Measurements from ENCODE around the gene MRPL46. TPM values are rescaled to one million over a fixed set of nuclear protein-coding genes. Genes with fewer than 3 reads are reported as not detected.

The MRPL46 gene
- total and polyA plus RNA-seq, 2 of the 4 experiments (the other 2 are of a cell fraction) = 14.2 to 24.2 TPM

DNA sequence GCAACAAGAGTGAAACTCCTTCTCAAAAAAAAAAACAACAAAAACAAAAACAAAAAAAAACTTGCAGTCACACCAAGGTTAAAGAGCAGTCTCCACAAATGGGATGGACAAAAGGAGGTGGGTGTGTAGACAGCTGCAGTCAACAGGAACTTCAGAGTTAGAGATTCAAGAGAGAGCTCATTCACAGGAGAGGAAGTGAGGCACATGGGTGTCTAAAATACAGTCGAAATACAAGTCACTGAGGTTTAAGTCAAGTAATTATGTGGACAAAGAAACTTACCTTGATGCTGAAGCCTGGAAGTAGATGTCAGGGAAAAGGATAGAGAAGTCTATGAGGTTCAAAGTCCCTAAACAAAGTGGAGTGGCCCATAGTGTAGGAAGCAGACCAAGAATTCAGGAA, 15.1 kb upstream of the MRPL46 start:
- H3K4me1 ChIP-seq (ENCODE audit: control insufficient read depth, insufficient read depth, low read length) = no peaks in the 10 kb centered on the region
- CTCF ChIA-PET = no interaction called here
- H2AFZ ChIP-seq (replicated peaks; ENCODE audit: low read length, poor library complexity) = no peak overlapping the region
- no peak for DNase-seq
- H2BK20ac ChIP-seq (ENCODE audit: low read depth, low read length) = no peak overlapping the region
- no peak overlapping the region for H3K4me2 ChIP-seq (ENCODE audit: low read depth, low read length)
- POLR2A ChIA-PET (ENCODE audit: unreplicated experiment) = interaction anchor here (0.7 kb wide), 1 partner anchor 9 kb away, joined by 4 read pairs; no protein-coding TSS in a partner anchor
- no peak overlapping the region for H2AK9ac ChIP-seq (replicated peaks; ENCODE audit: low read depth, low read length, poor library complexity)
- no peak overlapping the region for H3K23ac ChIP-seq (ENCODE audit: low read depth, low read length)
- TF ChIP-seq, protein P1, sequence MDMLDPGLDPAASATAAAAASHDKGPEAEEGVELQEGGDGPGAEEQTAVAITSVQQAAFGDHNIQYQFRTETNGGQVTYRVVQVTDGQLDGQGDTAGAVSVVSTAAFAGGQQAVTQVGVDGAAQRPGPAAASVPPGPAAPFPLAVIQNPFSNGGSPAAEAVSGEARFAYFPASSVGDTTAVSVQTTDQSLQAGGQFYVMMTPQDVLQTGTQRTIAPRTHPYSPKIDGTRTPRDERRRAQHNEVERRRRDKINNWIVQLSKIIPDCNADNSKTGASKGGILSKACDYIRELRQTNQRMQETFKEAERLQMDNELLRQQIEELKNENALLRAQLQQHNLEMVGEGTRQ (IDR thresholded peaks at IDR 0.05; ENCODE audit: low read depth, low read length) = no peak
- TF ChIP-seq CHD1 (IDR thresholded peaks at IDR 0.05; ENCODE audit: low read depth, low read length) (no peak), SMC3 (IDR thresholded peaks at IDR 0.05; ENCODE audit: low read depth, low read length) (no peak), CEBPB (IDR thresholded peaks at IDR 0.05; ENCODE audit: low read depth, low read length) (no peak), BHLHE40 (IDR thresholded peaks at IDR 0.05; ENCODE audit: low read depth, low read length) (no peak)
- TF ChIP-seq, protein P2, sequence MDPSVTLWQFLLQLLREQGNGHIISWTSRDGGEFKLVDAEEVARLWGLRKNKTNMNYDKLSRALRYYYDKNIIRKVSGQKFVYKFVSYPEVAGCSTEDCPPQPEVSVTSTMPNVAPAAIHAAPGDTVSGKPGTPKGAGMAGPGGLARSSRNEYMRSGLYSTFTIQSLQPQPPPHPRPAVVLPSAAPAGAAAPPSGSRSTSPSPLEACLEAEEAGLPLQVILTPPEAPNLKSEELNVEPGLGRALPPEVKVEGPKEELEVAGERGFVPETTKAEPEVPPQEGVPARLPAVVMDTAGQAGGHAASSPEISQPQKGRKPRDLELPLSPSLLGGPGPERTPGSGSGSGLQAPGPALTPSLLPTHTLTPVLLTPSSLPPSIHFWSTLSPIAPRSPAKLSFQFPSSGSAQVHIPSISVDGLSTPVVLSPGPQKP (IDR thresholded peaks at IDR 0.05; ENCODE audit: borderline replicate concordance, low read depth, low read length) = no peak
- TF ChIP-seq, protein P3, sequence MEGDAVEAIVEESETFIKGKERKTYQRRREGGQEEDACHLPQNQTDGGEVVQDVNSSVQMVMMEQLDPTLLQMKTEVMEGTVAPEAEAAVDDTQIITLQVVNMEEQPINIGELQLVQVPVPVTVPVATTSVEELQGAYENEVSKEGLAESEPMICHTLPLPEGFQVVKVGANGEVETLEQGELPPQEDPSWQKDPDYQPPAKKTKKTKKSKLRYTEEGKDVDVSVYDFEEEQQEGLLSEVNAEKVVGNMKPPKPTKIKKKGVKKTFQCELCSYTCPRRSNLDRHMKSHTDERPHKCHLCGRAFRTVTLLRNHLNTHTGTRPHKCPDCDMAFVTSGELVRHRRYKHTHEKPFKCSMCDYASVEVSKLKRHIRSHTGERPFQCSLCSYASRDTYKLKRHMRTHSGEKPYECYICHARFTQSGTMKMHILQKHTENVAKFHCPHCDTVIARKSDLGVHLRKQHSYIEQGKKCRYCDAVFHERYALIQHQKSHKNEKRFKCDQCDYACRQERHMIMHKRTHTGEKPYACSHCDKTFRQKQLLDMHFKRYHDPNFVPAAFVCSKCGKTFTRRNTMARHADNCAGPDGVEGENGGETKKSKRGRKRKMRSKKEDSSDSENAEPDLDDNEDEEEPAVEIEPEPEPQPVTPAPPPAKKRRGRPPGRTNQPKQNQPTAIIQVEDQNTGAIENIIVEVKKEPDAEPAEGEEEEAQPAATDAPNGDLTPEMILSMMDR (conservative IDR thresholded peaks at IDR 0.05; ENCODE audit: low read depth, low read length) = no peak
- H3K27ac ChIP-seq (ENCODE audit: insufficient read depth, low read length) = no peak overlapping the region
- H3K9me3 ChIP-seq (ENCODE audit: control insufficient read depth, insufficient read depth, low read length) = no peaks in the 10 kb centered on the region
- in situ Hi-C loops (cut with MboI; ENCODE audit: low sequenced_read_pairs) (loop anchor here (25.0 kb wide), 2 partner anchors 355 to 530 kb away; no protein-coding TSS in a partner anchor), dilution Hi-C loops (cut with HindIII; ENCODE audit: low sequenced_read_pairs, unreplicated experiment) (no loop called here), intact Hi-C loops (cut with micrococcal nuclease) (no loop called here)
- no CpG with 5 or more reads among the region's 1 CpG for WGBS, 2 experiments (ENCODE audit: extremely low coverage in 2 of 2, insufficient read length in 1 of 2)
- no peak for ATAC-seq (ENCODE audit: low read depth)
- H3K18ac ChIP-seq (ENCODE audit: low read depth, low read length) = no peak overlapping the region
- BruUV-seq (replicated peaks) = no TSS peak
- H3K79me1 ChIP-seq (ENCODE audit: low read depth in 1 of 2, low read length in 2 of 2) = 0 out of 4 replicates have a peak, but pooled peaks cover 0 to 2% of the 10 kb centered on the region in 2 experiments
- H2BK15ac ChIP-seq (ENCODE audit: low read depth, low read length) = no peak overlapping the region
- no peak overlapping the region for H3K56ac ChIP-seq (ENCODE audit: extremely low read depth, insufficient read depth, low read length)
- peaks cover 3% of the 10 kb centered on the region; the same call in 1 of the 2 replicates for H3K9me1 ChIP-seq (ENCODE audit: insufficient read depth, low read length)
- no peak overlapping the region for H2BK5ac ChIP-seq (ENCODE audit: low read depth, low read length, poor library complexity, severe bottlenecking)
- no peak overlapping the region for H4K5ac ChIP-seq (ENCODE audit: low read depth, low read length)
- H4K91ac ChIP-seq (ENCODE audit: insufficient read depth, low read depth, low read length) = no peak overlapping the region
- no peak overlapping the region for H4K8ac ChIP-seq (ENCODE audit: low read depth in 2 of 2, low read length in 2 of 2)
- no peak overlapping the region for H3K4me3 ChIP-seq (ENCODE audit: insufficient read depth, low read depth, low read length)
- no peaks in the 10 kb centered on the region for H4K20me1 ChIP-seq (ENCODE audit: insufficient read depth, low read length)
- no peak overlapping the region for H3K14ac ChIP-seq (replicated peaks; ENCODE audit: low read depth, low read length)
- no peak overlapping the region for H2BK120ac ChIP-seq (ENCODE audit: low read depth, low read length)
- H3K4ac ChIP-seq (ENCODE audit: low read depth, low read length) = no peak overlapping the region
- H3K9ac ChIP-seq (ENCODE audit: low read depth, low read length) = no peak overlapping the region
- H3K27me3 ChIP-seq (ENCODE audit: control insufficient read depth, insufficient read depth, low read length) = no peaks in the 10 kb centered on the region; the same call in 1 of the 2 replicates
- no peak overlapping the region for H2AK5ac ChIP-seq (ENCODE audit: low read depth, low read length)
- H3K36me3 ChIP-seq (ENCODE audit: control insufficient read depth, insufficient read depth, low read length) = peaks cover 12% of the 10 kb centered on the region
